HepG2 (cell line): ENCODE results near the gene SFXN5. TPM values are rescaled to one million over a fixed set of nuclear protein-coding genes. Genes with fewer than 3 reads are reported as not detected.

Experiments
- FLYWCH1 ChIP-seq: sonication (generic); formaldehyde crosslinking; IDR thresholded peaks from 2 replicates; pipeline ENCODE4 v1.8.1; 2023; ENCODE audit warnings: mild to moderate bottlenecking, missing genetic modification reagents
- KIAA2018 ChIP-seq: sonication (generic); formaldehyde crosslinking; IDR thresholded peaks from 2 replicates; pipeline ENCODE4 v1.5.0; 2020; ENCODE audit warnings: mild to moderate bottlenecking, missing genetic modification reagents, borderline replicate concordance
- KLF12 ChIP-seq: sonication (generic); formaldehyde crosslinking; IDR thresholded peaks from 2 replicates; pipeline ENCODE4 v1.4.0; 2020; ENCODE audit warnings: missing genetic modification reagents, borderline replicate concordance
- MYC ChIP-seq: sonication (generic); formaldehyde crosslinking; IDR thresholded peaks from 2 replicates; pipeline ENCODE4 v1.9.0; 2021; ENCODE audit warnings: missing genetic modification reagents, borderline replicate concordance
- NR2F2 ChIP-seq: IDR thresholded peaks from 2 replicates; pipeline ENCODE4 v1.6.1; 2012; ENCODE audit warnings: low read depth, inconsistent platforms, borderline replicate concordance
- SAP130 ChIP-seq: IDR thresholded peaks from 2 replicates; pipeline ENCODE4 v1.6.1; 2016; ENCODE audit warnings: low read depth
- SMAD1 ChIP-seq: sonication (generic); formaldehyde crosslinking; IDR thresholded peaks from 2 replicates; pipeline ENCODE4 v1.4.0; 2020; ENCODE audit warnings: missing genetic modification reagents, low read depth, mild to moderate bottlenecking, borderline replicate concordance
- SMAD9 ChIP-seq: sonication (generic); formaldehyde crosslinking; IDR thresholded peaks from 2 replicates; pipeline ENCODE4 v1.5.1; 2020; ENCODE audit warnings: mild to moderate bottlenecking, missing genetic modification reagents
- SMYD3 ChIP-seq: sonication (generic); formaldehyde crosslinking; IDR thresholded peaks from 2 replicates; pipeline ENCODE4 v1.8.1; 2023; ENCODE audit warnings: mild to moderate bottlenecking, missing genetic modification reagents
- TBX3 ChIP-seq: fragments of 450-650 bp; IDR thresholded peaks from 2 replicates; pipeline ENCODE4 v1.6.1; 2017; ENCODE audit warnings: antibody characterized with exemption, mild to moderate bottlenecking, inconsistent platforms, borderline replicate concordance
- THAP11 ChIP-seq: IDR thresholded peaks from 2 replicates; pipeline ENCODE4 v1.6.1; 2016; ENCODE audit warnings: missing biosample characterization, missing genetic modification reagents
- ZFP36L1 ChIP-seq: sonication (generic); formaldehyde crosslinking; IDR thresholded peaks from 2 replicates; pipeline ENCODE4 v1.8.0; 2022; ENCODE audit warnings: mild to moderate bottlenecking, missing genetic modification reagents, moderate library complexity
- ZFP91 ChIP-seq: sonication (generic); formaldehyde crosslinking; IDR thresholded peaks from 2 replicates; pipeline ENCODE4 v1.9.0; 2022; ENCODE audit warnings: missing genetic modification reagents, mild to moderate bottlenecking, borderline replicate concordance
- ZNF431 ChIP-seq: sonication (generic); formaldehyde crosslinking; IDR thresholded peaks from 2 replicates; pipeline ENCODE4 v1.9.0; 2022; ENCODE audit warnings: missing genetic modification reagents, low read depth, mild to moderate bottlenecking, borderline replicate concordance
- ZNF576 ChIP-seq: sonication (generic); formaldehyde crosslinking; IDR thresholded peaks from 2 replicates; pipeline ENCODE4 v1.4.0; 2020; ENCODE audit warnings: mild to moderate bottlenecking, missing genetic modification reagents
- ZNF639 ChIP-seq: conservative IDR thresholded peaks from 2 replicates; pipeline ENCODE4 v1.6.1; 2018; ENCODE audit warnings: missing genetic modification reagents
- ZSCAN31 ChIP-seq: sonication (generic); formaldehyde crosslinking; IDR thresholded peaks from 2 replicates; pipeline ENCODE4 v1.5.0; 2020; ENCODE audit warnings: low read depth, mild to moderate bottlenecking, missing genetic modification reagents
- polyA plus RNA-seq, 8 experiments: library from polyadenylated mRNA; depleted of rRNA in 3 of 8; stranded (reverse) in 7 of 8; unstranded in 1 of 8; fragments of >200 nt; fragmentation: Illumina TruSeq in 4 of 8; extraction: Trizol in 4 of 8; gene quantifications; 2 replicates each; pipeline versions ENCODE4 v1.2.1 to v1.2.3, GENCODE V29; 2011 to 2016; ENCODE audit warnings: low read depth in 4 of 8, missing spikeins in 1 of 8, mixed read lengths in 1 of 8; ENCODE audit not compliant: insufficient read depth in 1 of 8
- total RNA-seq, 5 experiments: library from RNA; depleted of rRNA; stranded (reverse); fragments of >200 nt; fragmentation: Illumina TruSeq; extraction: Trizol; gene quantifications; 2 replicates each; pipeline ENCODE4 v1.2.3, GENCODE V29; 2016; ENCODE audit warnings: low read depth in 1 of 5

Gene SFXN5
- total and polyA plus RNA-seq, 2 of the 13 experiments (the other 11 are each of a cell fraction or from before 2014, with no cell fraction given) = 34.9 to 37.4 TPM

- TF ChIP-seq KIAA2018 (CRISPR knock-in tag) (no peak), THAP11 (CRISPR knock-in tag) (peak; percentile 44), ZFP36L1 (CRISPR knock-in tag) (peak; percentile 76; the same call in 1 of the 2 replicates), MYC (CRISPR knock-in tag) (peak; percentile 54; the same call in 1 of the 2 replicates), SMYD3 (CRISPR knock-in tag) (0 out of 2 replicates have a peak, but pooled peaks have one; percentile 53), ZNF576 (no peak), KLF12 (CRISPR knock-in tag) (peak; percentile 23; the same call in 1 of the 2 replicates), SAP130 (CRISPR knock-in tag) (peak; percentile 44; the same call in 1 of the 2 replicates), SMAD9 (CRISPR knock-in tag) (no peak), ZSCAN31 (CRISPR knock-in tag) (peak; percentile 65; the same call in 1 of the 2 replicates), FLYWCH1 (CRISPR knock-in tag) (peak; percentile 92; the same call in 1 of the 2 replicates), TBX3 (no peak), ZNF639 (no peak), ZFP91 (CRISPR knock-in tag) (peak; percentile 26), NR2F2 (no peak), SMAD1 (CRISPR knock-in tag) (no peak), ZNF431 (CRISPR knock-in tag) (peak; percentile 84)
Observed at GRCh38 chr2:73112026-73112912, 40.8 kb upstream of the SFXN5 start (continued).
